22Rv1 (cell line): Measurements from ENCODE around the gene GABBR2.

Experiments
- ZFX ChIP-seq: fragments of 450-650 bp; IDR thresholded peaks from 2 replicates; pipeline ENCODE4 v1.6.1; 2017; ENCODE audit warnings: antibody characterized with exemption, borderline replicate concordance
- TF ChIP-seq, protein P1 (sequence below): fragments of 450-650 bp; IDR thresholded peaks from 2 replicates; pipeline ENCODE4 v1.5.1; 2017; ENCODE audit warnings: mild to moderate bottlenecking

DNA sequence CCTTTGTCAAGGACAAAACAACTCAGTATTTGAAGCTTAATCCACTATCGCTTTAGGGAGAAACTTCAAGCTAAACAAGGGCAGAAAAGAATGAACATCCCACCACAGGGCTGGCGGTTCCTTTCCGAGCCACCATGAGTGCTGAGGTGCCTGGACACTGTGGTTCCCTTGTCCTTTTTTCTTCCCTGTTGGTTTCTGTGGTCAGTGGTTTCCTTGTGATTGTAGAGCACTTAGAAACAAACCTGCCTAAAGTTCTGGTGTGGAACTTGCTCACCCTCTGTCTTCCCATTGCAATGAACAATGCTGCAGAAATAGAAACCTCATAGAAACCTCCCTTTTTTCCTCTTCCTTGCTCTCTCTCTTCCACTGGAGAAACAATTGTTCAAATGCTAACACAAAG is 373.9 kb downstream of the GABBR2 start:
- TF ChIP-seq, protein P1, sequence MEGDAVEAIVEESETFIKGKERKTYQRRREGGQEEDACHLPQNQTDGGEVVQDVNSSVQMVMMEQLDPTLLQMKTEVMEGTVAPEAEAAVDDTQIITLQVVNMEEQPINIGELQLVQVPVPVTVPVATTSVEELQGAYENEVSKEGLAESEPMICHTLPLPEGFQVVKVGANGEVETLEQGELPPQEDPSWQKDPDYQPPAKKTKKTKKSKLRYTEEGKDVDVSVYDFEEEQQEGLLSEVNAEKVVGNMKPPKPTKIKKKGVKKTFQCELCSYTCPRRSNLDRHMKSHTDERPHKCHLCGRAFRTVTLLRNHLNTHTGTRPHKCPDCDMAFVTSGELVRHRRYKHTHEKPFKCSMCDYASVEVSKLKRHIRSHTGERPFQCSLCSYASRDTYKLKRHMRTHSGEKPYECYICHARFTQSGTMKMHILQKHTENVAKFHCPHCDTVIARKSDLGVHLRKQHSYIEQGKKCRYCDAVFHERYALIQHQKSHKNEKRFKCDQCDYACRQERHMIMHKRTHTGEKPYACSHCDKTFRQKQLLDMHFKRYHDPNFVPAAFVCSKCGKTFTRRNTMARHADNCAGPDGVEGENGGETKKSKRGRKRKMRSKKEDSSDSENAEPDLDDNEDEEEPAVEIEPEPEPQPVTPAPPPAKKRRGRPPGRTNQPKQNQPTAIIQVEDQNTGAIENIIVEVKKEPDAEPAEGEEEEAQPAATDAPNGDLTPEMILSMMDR = no peak
- TF ChIP-seq ZFX = no peak
